HG02852 (cell line): ENCODE results near the gene SPATA21.
"Not testable (repeated sequence)": the region's sequence is repeated elsewhere in the genome, so short reads cannot be mapped to it uniquely, and the experiment has no call there.

Source experiments
- ATAC-seq: cut with Tn5 transposase; IDR thresholded peaks from one replicate; pipeline ENCODE4 v1.9.1; 2021; ENCODE audit warnings: mild to moderate bottlenecking, moderate library complexity; ENCODE audit not compliant: unreplicated experiment

Gene SPATA21

DNA sequence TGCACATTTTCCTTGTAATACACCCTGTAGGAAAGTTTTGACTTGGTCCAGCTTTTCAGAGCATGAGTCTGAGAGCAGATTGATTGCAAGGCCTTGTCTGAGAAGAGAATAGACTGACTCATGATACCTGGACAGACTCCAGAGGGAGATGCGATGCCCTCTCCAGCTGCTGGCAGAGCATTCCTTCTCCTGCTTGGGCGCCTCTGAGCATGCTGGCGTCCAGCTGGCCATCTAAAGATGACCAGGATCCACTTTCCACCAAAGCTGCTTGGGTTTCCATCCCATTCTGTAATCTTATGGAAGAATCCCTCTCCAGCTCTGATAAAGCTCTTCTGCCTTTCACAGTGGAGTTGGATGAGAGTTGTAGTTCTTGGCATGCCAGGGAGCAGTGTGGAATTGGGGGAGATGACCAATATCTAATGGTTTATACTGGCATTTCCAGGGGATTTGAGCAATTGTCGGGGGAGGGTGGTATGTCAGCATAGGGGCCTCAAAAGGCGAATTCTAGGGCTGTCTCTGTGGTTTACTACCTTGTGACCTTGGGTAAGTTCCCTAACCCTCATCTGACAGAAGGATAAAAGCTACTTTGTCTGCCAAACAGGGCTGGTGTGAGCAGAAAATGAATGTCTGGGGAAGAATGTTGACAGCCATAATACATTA lies 50.6 kb downstream of the SPATA21 start:
- no peak for ATAC-seq

GRCh38 chr1:16385659-16386453 lies 51.4 kb downstream of the SPATA21 start:
- no peak for ATAC-seq

DNA sequence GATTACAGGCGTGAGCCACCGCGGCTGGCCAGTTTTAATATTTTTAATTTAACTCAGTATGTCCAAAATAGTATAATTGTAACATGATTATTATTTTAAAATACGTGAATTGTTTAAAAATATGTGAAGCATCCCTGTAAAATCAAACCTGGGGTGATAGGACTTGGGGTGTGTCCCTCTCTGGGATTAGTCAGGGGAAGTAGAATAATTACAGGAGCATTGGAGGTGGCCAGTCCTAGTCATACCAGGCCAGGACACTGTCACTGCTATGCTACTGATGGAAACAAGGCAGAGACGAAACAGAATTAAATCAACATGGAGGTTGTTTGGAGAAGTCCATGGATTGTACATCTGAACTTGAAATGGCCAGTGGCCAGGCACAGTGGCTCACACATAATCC lies 53.3 kb downstream of the SPATA21 start:
- no peak for ATAC-seq

DNA sequence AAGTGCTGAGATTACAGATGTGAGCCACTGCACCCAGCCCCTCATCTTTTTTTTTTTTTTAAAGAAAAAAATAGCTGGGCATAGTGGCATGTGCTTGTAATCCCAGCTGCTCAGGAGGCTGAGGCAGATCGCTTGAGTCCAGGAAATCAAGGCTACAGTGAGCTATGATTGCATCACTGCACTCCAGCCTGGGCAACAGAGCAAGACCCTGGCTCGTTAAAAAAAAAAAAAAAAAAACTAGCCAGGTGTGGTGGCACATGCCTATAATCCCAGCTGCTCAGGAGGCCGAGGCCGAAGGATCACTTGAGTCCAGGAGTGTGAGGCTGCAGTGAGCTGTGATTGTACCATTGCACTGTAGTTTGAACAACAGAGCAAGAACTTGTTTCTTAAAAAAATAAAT lies 56.4 kb downstream of the SPATA21 start:
- ATAC-seq = no peak

DNA sequence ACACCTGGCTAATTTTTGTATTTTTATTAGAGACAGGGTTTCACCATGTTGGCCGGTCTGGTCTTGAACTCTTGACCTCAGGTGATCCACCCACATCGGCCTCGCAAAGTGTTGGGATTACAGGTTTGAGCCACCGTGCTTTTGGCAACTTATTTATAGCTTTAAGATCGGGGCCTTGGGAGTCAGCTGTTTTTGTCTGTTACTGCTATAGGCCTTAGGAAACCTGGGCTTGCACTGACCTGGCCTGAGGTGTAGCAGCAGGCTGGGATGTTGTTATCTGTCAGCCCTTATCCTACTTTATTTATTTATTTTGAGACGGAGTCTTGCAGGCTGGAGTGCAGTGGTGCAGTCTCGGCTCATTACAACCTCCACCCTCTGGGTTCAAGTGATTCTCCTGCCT lies 58.8 kb downstream of the SPATA21 start:
- ATAC-seq = no peak

DNA sequence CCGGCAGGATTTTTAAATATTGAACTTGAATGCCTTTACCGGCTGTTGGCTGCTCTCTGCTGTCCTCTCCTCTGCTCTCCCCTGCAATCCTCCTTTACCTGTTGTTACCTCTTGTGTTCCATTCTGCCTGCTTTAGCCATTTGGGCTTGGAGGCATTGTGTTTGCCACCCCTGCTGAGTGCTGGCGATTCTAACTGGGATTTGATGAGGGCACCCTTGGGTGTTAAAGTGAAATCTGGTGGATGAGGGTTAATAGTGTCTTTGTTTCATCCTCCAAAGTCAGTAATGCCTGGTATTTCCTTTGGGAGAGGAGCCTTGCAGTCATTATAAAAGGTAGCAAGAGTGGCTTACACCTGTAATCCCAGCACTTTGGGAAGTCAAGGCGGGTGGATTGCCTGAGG lies 60.3 kb downstream of the SPATA21 start:
- no peak for ATAC-seq

GRCh38 chr1:16375521-16376340 lies 61.5 kb downstream of the SPATA21 start:
- ATAC-seq = no peak

GRCh38 chr1:16374266-16374665 lies 63.0 kb downstream of the SPATA21 start:
- no peak for ATAC-seq

DNA sequence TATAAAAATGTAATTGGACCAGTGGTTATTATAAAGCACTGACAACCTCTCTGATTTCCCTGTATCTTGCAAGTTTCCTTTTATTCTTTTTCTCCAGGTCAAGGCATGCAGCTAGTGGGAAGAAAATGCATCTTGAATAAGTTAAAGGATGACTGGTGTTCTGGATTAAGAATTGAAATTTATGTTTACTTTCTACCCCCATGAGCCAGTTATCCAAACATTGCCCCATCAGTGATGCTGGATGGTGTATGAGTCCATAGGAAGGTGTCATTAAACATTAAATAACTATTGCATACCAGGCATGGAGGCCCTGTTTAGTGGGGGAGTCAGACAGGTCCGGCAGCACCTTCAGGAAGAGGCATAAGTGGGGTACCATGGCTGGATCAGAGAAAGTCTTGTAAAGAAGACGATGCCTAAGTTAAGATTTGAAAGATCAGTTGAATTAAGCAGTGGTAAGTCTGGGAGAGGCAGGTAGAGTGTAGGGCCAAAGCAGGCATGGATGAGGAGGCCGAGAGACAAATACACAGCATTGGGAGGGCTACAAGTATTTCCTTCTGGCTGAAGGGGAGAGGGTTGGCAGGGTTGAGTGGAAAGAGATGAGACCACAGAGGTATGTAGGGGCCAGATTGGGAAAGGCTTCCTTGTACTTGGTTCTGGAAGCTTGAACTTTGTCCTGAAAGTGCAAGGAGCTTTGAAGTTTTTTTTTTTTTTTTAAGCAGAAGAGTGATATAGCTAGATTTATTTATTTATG lies 64.5 kb downstream of the SPATA21 start:
- ATAC-seq = no peak

GRCh38 chr1:16371725-16372124 lies 65.5 kb downstream of the SPATA21 start:
- no peak for ATAC-seq

DNA sequence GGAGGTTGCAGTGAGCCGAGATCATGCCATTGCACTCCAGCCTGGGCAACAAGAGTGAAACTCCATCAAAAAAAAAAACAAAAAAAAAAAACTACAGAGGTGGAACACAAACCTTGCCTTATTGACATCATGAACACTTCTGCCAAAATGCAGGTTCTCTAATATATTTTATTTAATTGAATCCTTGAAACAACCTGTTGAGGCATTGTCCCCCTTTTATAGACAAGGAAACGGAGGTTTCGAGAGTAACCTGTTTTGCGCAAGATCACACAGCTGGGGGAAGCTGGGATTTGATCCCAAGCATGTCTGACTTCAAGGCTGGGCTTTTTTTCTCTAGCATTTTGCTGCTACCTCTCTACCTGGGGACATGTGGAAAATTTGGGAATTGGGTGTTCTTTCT lies 67.4 kb downstream of the SPATA21 start:
- no peak for ATAC-seq

DNA sequence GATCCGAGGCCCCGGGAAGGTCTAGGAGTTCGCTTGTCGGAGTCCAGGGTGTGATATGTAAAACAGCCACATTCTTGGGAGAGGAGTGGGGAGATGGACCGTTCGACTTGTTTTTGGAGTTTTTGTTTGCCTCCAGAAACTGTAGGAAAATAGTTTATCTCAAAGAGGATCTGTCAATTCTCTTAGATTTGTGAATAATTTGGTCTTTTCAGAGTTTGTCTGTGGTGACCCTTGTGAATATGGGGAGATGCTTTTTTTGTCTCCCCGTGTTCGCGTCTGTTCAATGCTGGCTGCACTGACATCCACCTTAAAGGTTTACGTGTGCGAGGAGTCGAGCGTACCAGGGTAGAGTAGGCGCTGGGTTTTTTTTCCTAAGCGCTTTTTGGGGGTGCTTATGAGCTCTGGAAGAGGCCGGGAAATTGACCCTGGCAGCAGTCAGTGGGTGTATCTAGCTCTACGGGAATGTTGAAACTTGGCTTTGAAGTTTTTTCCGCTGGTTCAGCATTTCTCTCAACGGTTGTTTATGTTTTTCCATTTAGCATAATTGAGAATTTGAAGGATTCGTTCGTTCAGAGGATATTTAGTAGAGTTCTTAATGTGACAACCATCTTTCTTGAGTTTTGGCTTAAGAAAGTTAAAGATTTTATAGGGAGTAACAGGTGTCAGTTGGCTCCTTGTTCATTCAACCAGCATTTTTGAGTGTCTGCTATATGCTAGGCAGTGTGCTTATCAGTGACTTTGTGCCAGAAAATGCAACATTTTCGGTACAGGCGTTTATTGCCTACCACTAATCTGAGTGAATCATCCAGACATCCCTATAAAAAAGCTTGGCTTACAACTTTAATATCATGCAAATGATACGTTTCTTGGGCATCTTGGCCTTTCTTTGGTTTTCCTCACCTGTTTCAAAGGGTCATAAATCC lies 69.0 kb downstream of the SPATA21 start:
- no peak for ATAC-seq

- ATAC-seq = peak; percentile 59
These were observed 69.8 kb downstream of the SPATA21 start for GRCh38 chr1:16367258-16367967.

DNA sequence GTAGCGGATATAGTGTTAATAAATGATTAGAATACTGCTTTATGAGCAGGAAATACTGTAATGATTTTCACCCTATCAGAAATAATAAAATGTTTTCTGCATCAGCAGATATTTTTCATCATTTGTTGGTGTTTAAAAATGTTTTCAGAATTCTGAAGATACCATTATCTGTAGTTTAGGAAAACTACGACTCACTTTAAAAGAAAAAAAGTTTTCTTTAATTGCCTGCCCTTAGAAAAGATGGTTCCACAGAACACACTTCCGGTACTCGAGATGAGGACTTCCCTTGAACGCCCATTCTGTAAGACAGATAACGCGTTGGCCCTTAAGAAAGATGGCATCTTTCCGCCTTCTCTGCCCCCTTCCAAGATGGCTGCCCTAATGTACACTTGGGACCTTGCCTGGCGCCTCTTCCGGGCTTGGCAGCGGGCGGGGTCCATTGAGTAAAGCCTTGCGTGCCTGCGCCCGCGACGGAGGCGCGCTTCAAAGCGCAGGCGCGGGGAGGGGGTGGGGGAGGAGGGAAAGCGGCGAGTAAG lies 70.4 kb downstream of the SPATA21 start, which contains the start of gene SZRD1:
Gene SZRD1 (plus strand): TSS at position 521 of the 536 bp plus-strand sequence. CDS start 16 bp downstream, outside the sequence.
- peak; percentile 73 for ATAC-seq

GRCh38 chr1:16365146-16365498 lies 72.1 kb downstream of the SPATA21 start:
- ATAC-seq = not testable (repeated sequence)

GRCh38 chr1:16356867-16357266 lies 80.4 kb downstream of the SPATA21 start:
- ATAC-seq = no peak

GRCh38 chr1:16354619-16355018 lies 82.6 kb downstream of the SPATA21 start:
- no peak for ATAC-seq

- no peak for ATAC-seq
These were observed 84.2 kb downstream of the SPATA21 start for GRCh38 chr1:16352842-16353535.
